GM19324 (cell line): ENCODE measurements around the gene ATP8A2.
"Not testable (repeated sequence)": the region's sequence is repeated elsewhere in the genome, so short reads cannot be mapped to it uniquely, and the experiment has no call there.

Source experiments
- ATAC-seq: cut with Tn5 transposase; IDR thresholded peaks from one replicate; pipeline ENCODE4 v1.9.1; 2021; ENCODE audit warnings: mild to moderate bottlenecking, moderate library complexity; ENCODE audit not compliant: unreplicated experiment, low FRiP score

Gene ATP8A2

GRCh38 chr13:25455146-25455545 is 83.4 kb downstream of the ATP8A2 start:
- no peak for ATAC-seq

GRCh38 chr13:25457566-25457965 is 85.8 kb downstream of the ATP8A2 start:
- ATAC-seq, result no peak

- no peak for ATAC-seq
Observed at GRCh38 chr13:25462301-25463125, 90.7 kb downstream of the ATP8A2 start.

GRCh38 chr13:25463496-25463895 is 91.7 kb downstream of the ATP8A2 start:
- ATAC-seq, result no peak

GRCh38 chr13:25466880-25467279 is 95.1 kb downstream of the ATP8A2 start:
- ATAC-seq, result no peak

- no peak for ATAC-seq
Observed at GRCh38 chr13:25468325-25469168, 96.8 kb downstream of the ATP8A2 start.

- no peak for ATAC-seq
Observed at GRCh38 chr13:25469169-25469525, 97.4 kb downstream of the ATP8A2 start.

- ATAC-seq, result no peak
Observed at GRCh38 chr13:25473864-25474263, 102.1 kb downstream of the ATP8A2 start.

GRCh38 chr13:25478186-25478585 is 106.4 kb downstream of the ATP8A2 start:
- no peak for ATAC-seq

GRCh38 chr13:25489238-25489637 is 117.5 kb downstream of the ATP8A2 start:
- ATAC-seq, result no peak

GRCh38 chr13:25490236-25490635 is 118.5 kb downstream of the ATP8A2 start:
- no peak for ATAC-seq

- ATAC-seq, result no peak
Observed at GRCh38 chr13:25493931-25494640, 122.3 kb downstream of the ATP8A2 start.

- ATAC-seq, result no peak
Observed at GRCh38 chr13:25494698-25495411, 123.1 kb downstream of the ATP8A2 start.

- ATAC-seq, result no peak
Observed at GRCh38 chr13:25501231-25501630, 129.5 kb downstream of the ATP8A2 start.

GRCh38 chr13:25502031-25502430 is 130.3 kb downstream of the ATP8A2 start:
- ATAC-seq, result no peak

- no peak for ATAC-seq
Observed at GRCh38 chr13:25502551-25502950, 130.8 kb downstream of the ATP8A2 start.

GRCh38 chr13:25503856-25504255 is 132.1 kb downstream of the ATP8A2 start:
- ATAC-seq, result no peak

- ATAC-seq, result no peak
Observed at GRCh38 chr13:25507841-25508240, 136.1 kb downstream of the ATP8A2 start.

GRCh38 chr13:25513060-25513459 is 141.3 kb downstream of the ATP8A2 start:
- ATAC-seq, result not testable (repeated sequence)

- no peak for ATAC-seq
Observed at GRCh38 chr13:25518441-25518840, 146.7 kb downstream of the ATP8A2 start.
